ENCODE measurements around the gene HNMT.
"Not testable (repeated sequence)": the region's sequence is repeated elsewhere in the genome, so short reads cannot be mapped to it uniquely, and the experiment has no call there.

Gene HNMT

GRCh38 chr2:137981112-137981656, 16.9 kb downstream of the HNMT start:
- H3K9me3 ChIP-seq (ENCODE audit: insufficient read depth, low read depth, low read length) = no peaks in the 10 kb centered on the region

GRCh38 chr2:137983581-137983980, 19.3 kb downstream of the HNMT start:
- H3K4me3 ChIP-seq (ENCODE audit: low read length) = no peak overlapping the region
- H3K27me3 ChIP-seq (ENCODE audit: insufficient read depth, low read length) = no peaks in the 10 kb centered on the region
- H3K9me3 ChIP-seq (ENCODE audit: insufficient read depth, low read depth, low read length) = no peaks in the 10 kb centered on the region
- H3K9ac ChIP-seq (ENCODE audit: low read depth, low read length) = no peak overlapping the region
- no peaks in the 10 kb centered on the region for H3K36me3 ChIP-seq (ENCODE audit: insufficient read depth, low read depth, low read length)
- H3K4me1 ChIP-seq (ENCODE audit: insufficient read depth, low read length) = no peaks in the 10 kb centered on the region
- H3K27ac ChIP-seq (ENCODE audit: low read length) = no peak overlapping the region

More at GRCh38 chr2:137981112-137981656, 16.9 kb downstream of the HNMT start:
- H3K27ac ChIP-seq (ENCODE audit: low read length) = no peak overlapping the region
- no peak overlapping the region for H3K4me3 ChIP-seq (ENCODE audit: low read length)
- peaks cover 4% of the 10 kb centered on the region; the same call in 1 of the 2 replicates for H3K4me1 ChIP-seq (ENCODE audit: insufficient read depth, low read length)
- no peaks in the 10 kb centered on the region for H3K27me3 ChIP-seq (ENCODE audit: insufficient read depth, low read length)
- H3K9ac ChIP-seq (ENCODE audit: low read depth, low read length) = no peak overlapping the region
- no peaks in the 10 kb centered on the region for H3K36me3 ChIP-seq (ENCODE audit: insufficient read depth, low read depth, low read length)

DNA sequence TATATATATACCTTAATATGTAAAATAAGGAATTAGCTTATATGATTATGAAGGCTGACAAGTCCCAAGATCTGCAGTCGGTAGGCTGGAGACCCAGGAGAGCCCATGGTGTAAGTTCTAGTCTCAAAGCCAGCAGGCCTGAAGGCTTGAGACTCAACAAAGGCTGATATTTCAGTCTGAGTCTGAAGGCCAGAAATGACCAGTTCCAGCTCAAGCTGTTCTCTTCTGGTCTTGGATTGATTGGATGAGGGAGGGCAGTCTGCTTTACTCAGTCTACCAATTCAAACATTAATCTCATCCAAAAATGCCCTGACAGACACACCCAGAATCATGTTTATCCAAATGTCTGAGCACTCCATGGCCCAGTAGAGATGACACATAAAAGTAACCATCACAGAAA, 22.0 kb downstream of the HNMT start:
- Histone ChIP-seq H3K27ac (ENCODE audit: low read length) (no peak overlapping the region), H3K4me3 (ENCODE audit: low read length) (no peak overlapping the region), H3K9me3 (ENCODE audit: insufficient read depth, low read depth, low read length) (0 out of 2 replicates have a peak, but pooled peaks cover 4% of the 10 kb centered on the region), H3K27me3 (ENCODE audit: insufficient read depth, low read length) (no peaks in the 10 kb centered on the region), H3K36me3 (ENCODE audit: insufficient read depth, low read depth, low read length) (no peaks in the 10 kb centered on the region), H3K4me1 (ENCODE audit: insufficient read depth, low read length) (no peaks in the 10 kb centered on the region), H3K9ac (ENCODE audit: low read depth, low read length) (no peak overlapping the region)

DNA sequence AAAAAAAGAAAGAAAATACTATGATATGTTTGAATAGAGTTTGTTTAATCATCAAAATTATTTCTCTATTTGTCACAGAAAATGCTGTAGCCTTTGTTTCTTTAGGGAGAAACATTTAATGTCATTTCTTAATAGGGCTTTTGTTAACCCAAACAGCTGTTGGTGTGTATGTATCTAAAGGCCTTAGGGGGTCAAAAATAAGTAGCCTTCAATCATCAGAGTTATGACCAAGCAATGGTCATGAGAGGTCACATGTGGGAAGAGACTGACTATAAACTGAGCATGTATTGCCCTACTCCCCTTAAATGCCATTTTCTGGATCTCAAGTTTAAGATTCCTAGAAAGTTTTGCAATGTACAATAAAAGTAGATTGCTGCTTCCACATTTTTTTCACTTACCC, 22.7 kb downstream of the HNMT start:
- Histone ChIP-seq H3K4me1 (ENCODE audit: insufficient read depth, low read length) (no peaks in the 10 kb centered on the region), H3K9me3 (ENCODE audit: insufficient read depth, low read depth, low read length) (0 out of 2 replicates have a peak, but pooled peaks cover 4% of the 10 kb centered on the region), H3K27me3 (ENCODE audit: insufficient read depth, low read length) (no peaks in the 10 kb centered on the region), H3K4me3 (ENCODE audit: low read length) (no peak overlapping the region), H3K27ac (ENCODE audit: low read length) (no peak overlapping the region), H3K36me3 (ENCODE audit: insufficient read depth, low read depth, low read length) (no peaks in the 10 kb centered on the region), H3K9ac (ENCODE audit: low read depth, low read length) (no peak overlapping the region)

GRCh38 chr2:137991078-137991477, 26.8 kb downstream of the HNMT start:
- H3K27ac ChIP-seq (ENCODE audit: low read length) = no peak overlapping the region
- H3K9ac ChIP-seq (ENCODE audit: low read depth, low read length) = no peak overlapping the region
- 0 out of 2 replicates have a peak, but pooled peaks cover 12% of the 10 kb centered on the region for H3K9me3 ChIP-seq (ENCODE audit: insufficient read depth, low read depth, low read length)
- no peaks in the 10 kb centered on the region for H3K36me3 ChIP-seq (ENCODE audit: insufficient read depth, low read depth, low read length)
- H3K27me3 ChIP-seq (ENCODE audit: insufficient read depth, low read length) = no peaks in the 10 kb centered on the region
- H3K4me1 ChIP-seq (ENCODE audit: insufficient read depth, low read length) = no peaks in the 10 kb centered on the region
- no peak overlapping the region for H3K4me3 ChIP-seq (ENCODE audit: low read length)

DNA sequence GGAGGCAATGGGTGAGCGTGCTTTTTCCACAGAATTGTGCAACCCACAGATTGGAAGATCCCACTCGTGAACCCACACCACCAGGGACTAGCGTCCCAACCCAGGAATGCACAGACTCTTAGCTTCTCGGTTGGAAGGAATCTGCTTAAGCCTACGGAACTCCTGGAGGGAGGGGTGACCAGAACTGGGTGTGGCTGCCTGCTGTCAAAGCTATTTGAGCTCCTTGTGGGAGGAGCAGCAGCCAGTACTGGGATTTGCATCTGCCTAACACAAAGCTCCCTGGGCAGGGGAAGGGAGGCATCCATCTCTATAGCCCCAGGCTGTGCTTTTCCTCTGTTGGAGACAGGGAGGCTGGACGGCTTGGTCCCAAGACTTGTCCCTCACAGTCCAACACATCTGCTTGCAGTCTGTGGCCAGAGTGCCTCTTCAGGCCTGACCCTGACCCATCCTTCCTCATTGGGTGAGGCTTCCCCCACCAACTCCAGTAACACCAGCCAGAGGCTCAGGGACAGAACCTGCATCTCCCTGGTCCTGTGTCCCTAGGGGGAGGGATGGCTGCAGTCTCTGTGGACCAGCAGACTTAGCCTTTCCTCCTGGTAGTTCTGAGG, 27.9 kb downstream of the HNMT start:
- Histone ChIP-seq H3K9ac (ENCODE audit: low read depth, low read length) (no peak overlapping the region), H3K36me3 (ENCODE audit: insufficient read depth, low read depth, low read length) (no peaks in the 10 kb centered on the region), H3K27ac (ENCODE audit: low read length) (no peak overlapping the region), H3K9me3 (ENCODE audit: insufficient read depth, low read depth, low read length) (0 out of 2 replicates have a peak, but pooled peaks cover 12% of the 10 kb centered on the region), H3K4me3 (ENCODE audit: low read length) (no peak overlapping the region), H3K4me1 (ENCODE audit: insufficient read depth, low read length) (no peaks in the 10 kb centered on the region), H3K27me3 (ENCODE audit: insufficient read depth, low read length) (no peaks in the 10 kb centered on the region)

GRCh38 chr2:137993715-137994476, 29.6 kb downstream of the HNMT start:
- not testable (repeated sequence) for H3K9ac ChIP-seq (ENCODE audit: low read depth, low read length); H3K4me3 ChIP-seq (ENCODE audit: low read length); H3K27me3 ChIP-seq (ENCODE audit: insufficient read depth, low read length); H3K27ac ChIP-seq (ENCODE audit: low read length); H3K36me3 ChIP-seq (ENCODE audit: insufficient read depth, low read depth, low read length); H3K4me1 ChIP-seq (ENCODE audit: insufficient read depth, low read length)
- 0 out of 2 replicates have a peak, but pooled peaks cover 12% of the 10 kb centered on the region for H3K9me3 ChIP-seq (ENCODE audit: insufficient read depth, low read depth, low read length)

DNA sequence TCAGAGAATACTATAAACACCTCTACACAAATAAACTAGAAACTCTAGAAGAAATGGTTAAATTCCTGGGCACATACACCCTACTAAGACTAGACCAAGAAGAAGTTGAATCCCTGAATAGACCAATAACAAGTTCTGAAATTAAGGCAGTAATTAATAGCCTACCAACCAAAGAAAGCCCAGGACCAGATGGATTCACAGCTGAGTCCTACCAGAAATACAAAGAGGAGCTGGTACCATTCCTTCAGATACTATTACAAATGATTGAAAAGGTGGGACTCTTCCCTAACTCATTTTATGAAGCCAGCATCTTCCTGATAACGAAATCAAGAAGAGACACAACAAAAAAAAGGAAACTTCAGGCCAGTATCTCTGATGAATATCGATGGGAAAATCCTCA, 31.1 kb downstream of the HNMT start:
- not testable (repeated sequence) for H3K4me3 ChIP-seq (ENCODE audit: low read length); H3K4me1 ChIP-seq (ENCODE audit: insufficient read depth, low read length); H3K9ac ChIP-seq (ENCODE audit: low read depth, low read length); H3K27me3 ChIP-seq (ENCODE audit: insufficient read depth, low read length); H3K36me3 ChIP-seq (ENCODE audit: insufficient read depth, low read depth, low read length); H3K27ac ChIP-seq (ENCODE audit: low read length)
- 0 out of 2 replicates have a peak, but pooled peaks cover 12% of the 10 kb centered on the region for H3K9me3 ChIP-seq (ENCODE audit: insufficient read depth, low read depth, low read length)

GRCh38 chr2:137996158-137996557, 31.9 kb downstream of the HNMT start:
- not testable (repeated sequence) for H3K9me3 ChIP-seq (ENCODE audit: insufficient read depth, low read depth, low read length); H3K9ac ChIP-seq (ENCODE audit: low read depth, low read length); H3K27ac ChIP-seq (ENCODE audit: low read length); H3K4me3 ChIP-seq (ENCODE audit: low read length); H3K27me3 ChIP-seq (ENCODE audit: insufficient read depth, low read length); H3K4me1 ChIP-seq (ENCODE audit: insufficient read depth, low read length); H3K36me3 ChIP-seq (ENCODE audit: insufficient read depth, low read depth, low read length)

GRCh38 chr2:137997733-137998132, 33.5 kb downstream of the HNMT start:
- H3K36me3 ChIP-seq (ENCODE audit: insufficient read depth, low read depth, low read length) = no peaks in the 10 kb centered on the region
- no peak overlapping the region for H3K27ac ChIP-seq (ENCODE audit: low read length)
- H3K9me3 ChIP-seq (ENCODE audit: insufficient read depth, low read depth, low read length) = 0 out of 2 replicates have a peak, but pooled peaks cover 4% of the 10 kb centered on the region
- no peak overlapping the region for H3K4me3 ChIP-seq (ENCODE audit: low read length)
- H3K9ac ChIP-seq (ENCODE audit: low read depth, low read length) = no peak overlapping the region
- H3K4me1 ChIP-seq (ENCODE audit: insufficient read depth, low read length) = no peaks in the 10 kb centered on the region
- no peaks in the 10 kb centered on the region for H3K27me3 ChIP-seq (ENCODE audit: insufficient read depth, low read length)

DNA sequence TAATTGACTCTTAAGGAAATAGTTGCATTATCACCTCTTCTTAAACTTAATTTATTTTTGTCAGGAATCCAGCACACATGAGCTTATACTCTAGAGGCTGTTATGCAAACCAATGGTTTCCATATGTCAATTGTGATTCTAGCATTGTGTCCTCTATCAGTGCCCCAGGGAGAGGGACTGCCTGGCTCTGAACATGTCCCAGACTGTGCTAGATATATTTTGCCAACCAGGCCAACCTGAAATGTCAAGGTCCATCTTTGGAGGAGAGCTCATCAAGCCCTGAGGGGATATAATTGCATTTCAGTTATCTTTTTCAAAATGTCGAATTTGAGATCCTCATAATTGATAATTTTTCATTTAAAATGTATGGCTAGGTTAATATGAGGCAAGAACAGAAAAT, 34.2 kb downstream of the HNMT start:
- Histone ChIP-seq H3K4me1 (ENCODE audit: insufficient read depth, low read length) (no peaks in the 10 kb centered on the region), H3K27me3 (ENCODE audit: insufficient read depth, low read length) (no peaks in the 10 kb centered on the region), H3K27ac (ENCODE audit: low read length) (no peak overlapping the region), H3K9ac (ENCODE audit: low read depth, low read length) (no peak overlapping the region), H3K9me3 (ENCODE audit: insufficient read depth, low read depth, low read length) (no peaks in the 10 kb centered on the region), H3K36me3 (ENCODE audit: insufficient read depth, low read depth, low read length) (no peaks in the 10 kb centered on the region), H3K4me3 (ENCODE audit: low read length) (no peak overlapping the region)

GRCh38 chr2:137999273-137999672, 35.0 kb downstream of the HNMT start:
- H3K4me1 ChIP-seq (ENCODE audit: insufficient read depth, low read length) = no peaks in the 10 kb centered on the region
- no peak overlapping the region for H3K4me3 ChIP-seq (ENCODE audit: low read length)
- H3K36me3 ChIP-seq (ENCODE audit: insufficient read depth, low read depth, low read length) = no peaks in the 10 kb centered on the region
- no peaks in the 10 kb centered on the region for H3K9me3 ChIP-seq (ENCODE audit: insufficient read depth, low read depth, low read length)
- H3K27me3 ChIP-seq (ENCODE audit: insufficient read depth, low read length) = no peaks in the 10 kb centered on the region
- no peak overlapping the region for H3K9ac ChIP-seq (ENCODE audit: low read depth, low read length)
- H3K27ac ChIP-seq (ENCODE audit: low read length) = no peak overlapping the region

All from iPS-20b (cell line).